Stimulated activated naive CD8-positive, alpha-beta T cell treated with anti-CD3 and anti-CD28 coated beads, Interleukin-15, Interleukin-2, amounts not matched to agents 100 U/mL and 50 U/mL, for 24 hours (primary cell): ENCODE measurements around the gene ADGRG6.

ENCODE experiments used
- ATAC-seq: fragments of 150-1000 bp; cut with Tn5 transposase; one replicate; pipeline ENCODE4 v1.10.0; 2021
- DNase-seq: peaks from one replicate; pipeline ENCODE4 v3.0.0; 2021

The ADGRG6 gene

DNA sequence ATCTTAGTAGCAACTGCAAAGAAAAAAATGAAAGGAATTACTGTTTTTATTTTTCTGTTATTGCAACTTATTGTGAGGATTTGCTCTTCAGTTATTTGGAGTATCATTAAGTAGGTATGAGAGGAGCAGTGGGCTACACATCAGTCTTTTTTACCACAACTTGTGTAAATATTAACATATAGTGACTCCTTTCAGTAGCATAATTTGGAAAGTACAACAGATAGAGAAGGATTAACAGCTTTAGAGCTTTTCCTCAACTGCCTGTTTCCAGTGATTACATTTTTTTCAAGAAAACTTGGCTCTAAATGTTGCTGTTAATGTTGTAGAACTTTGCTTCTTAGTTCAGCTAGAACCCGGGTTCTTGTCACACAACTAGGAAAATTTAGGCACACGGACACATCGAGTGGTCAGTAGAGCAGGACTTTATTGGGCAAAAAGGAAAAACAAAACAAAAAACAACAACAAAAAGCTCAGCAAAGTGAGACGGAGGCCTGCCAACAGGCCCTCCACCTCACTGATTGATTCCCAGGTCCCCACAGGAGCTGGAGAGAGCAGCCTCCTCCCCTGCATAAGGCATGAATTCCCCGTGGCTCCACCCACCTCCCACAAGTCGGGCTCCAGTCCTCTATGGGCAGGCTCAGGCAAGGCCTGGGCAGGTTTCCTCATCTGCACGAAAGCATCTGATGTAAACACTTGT lies 75.1 kb downstream of the ADGRG6 start:
- ATAC-seq (no peak), DNase-seq (no peak)

DNA sequence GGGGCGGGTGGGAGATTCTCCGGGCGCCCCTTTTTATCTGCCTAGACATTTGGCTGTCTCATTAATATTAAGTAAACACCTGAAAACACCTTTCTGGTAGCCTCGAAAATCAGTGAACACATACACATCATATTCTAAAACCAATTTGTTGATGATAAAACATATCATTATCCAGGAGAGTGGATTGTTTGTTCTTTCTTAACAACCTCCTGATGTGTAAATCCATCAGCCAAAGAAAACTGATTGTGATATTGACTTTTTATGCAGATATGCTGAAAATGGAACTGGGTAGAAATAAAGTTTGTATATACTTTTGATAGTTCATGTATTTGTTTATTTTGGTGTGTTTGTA lies 75.7 kb downstream of the ADGRG6 start:
- ATAC-seq (no peak), DNase-seq (no peak)

DNA sequence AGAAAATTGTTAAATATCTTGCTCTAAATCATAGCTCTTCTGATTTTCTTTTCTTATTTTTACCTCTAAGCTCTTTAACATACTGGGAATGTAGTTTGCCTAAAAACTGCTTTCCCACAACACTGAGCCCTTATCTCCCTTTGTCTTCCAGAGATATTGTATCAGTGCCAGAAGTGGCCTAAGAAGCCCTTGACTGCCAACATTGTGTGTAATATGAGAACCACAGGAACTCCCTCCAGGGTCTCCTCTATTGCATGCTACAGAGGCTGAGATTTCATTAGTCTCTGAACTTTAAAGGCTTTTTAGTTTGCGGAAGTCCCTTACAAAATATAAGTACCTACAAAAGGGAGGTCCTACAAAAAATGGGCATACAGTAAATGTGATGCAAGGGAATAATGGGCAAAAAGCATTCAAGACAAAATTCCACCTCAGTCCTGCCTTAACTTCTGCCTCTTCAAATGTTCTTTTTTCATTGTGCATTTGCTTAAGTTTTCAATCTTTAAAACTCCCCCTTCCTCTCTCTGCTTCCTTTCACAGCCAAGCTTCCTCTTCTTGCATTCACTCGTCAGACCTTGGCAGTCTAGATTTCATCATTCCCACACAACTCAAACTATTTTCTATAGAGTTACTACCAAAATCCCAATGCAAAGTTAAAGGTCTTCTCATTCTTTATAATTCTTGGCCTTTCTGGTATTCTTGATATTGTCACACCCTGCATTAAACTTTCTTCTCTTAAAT lies 76.5 kb downstream of the ADGRG6 start:
- ATAC-seq (no peak), DNase-seq (no peak)

DNA sequence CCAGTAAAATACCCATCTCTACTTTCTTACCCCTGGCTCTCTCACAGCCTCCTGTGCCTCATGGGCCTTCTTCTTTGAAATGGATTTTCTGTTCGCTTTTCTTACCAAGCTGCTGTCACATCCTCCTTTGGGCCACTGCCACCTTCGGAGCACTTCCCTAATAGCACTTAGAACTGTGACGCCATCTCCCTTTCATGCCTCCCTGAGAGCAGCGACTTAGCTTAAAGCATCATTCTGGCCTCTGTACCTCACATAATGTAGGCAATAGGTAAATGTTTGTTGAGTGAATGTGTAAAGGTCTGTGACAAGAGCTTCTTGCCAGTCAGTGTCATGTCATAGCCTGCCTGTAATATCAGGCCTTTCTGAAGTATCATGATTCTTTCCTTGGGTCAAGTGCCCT lies 78.8 kb downstream of the ADGRG6 start:
- DNase-seq (no peak), ATAC-seq (no peak)

DNA sequence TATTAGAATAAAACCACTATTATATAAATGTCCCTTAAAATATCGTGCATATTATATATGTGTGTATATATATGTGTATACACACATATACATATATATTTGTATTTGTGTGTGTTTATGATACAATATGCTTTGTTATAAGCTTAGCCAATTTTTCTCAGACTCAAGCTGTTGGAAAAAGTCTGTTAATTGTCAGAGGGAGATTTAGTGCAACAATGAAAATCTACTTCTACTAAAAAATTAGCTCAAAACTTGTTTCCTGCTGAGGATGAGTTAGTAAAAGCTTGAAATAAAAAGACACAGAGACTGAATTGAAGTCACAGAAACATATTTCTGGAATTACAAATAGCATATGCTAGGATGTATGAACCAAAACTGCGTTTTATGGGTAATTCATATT lies 79.4 kb downstream of the ADGRG6 start:
- ATAC-seq (no peak), DNase-seq (no peak)

DNA sequence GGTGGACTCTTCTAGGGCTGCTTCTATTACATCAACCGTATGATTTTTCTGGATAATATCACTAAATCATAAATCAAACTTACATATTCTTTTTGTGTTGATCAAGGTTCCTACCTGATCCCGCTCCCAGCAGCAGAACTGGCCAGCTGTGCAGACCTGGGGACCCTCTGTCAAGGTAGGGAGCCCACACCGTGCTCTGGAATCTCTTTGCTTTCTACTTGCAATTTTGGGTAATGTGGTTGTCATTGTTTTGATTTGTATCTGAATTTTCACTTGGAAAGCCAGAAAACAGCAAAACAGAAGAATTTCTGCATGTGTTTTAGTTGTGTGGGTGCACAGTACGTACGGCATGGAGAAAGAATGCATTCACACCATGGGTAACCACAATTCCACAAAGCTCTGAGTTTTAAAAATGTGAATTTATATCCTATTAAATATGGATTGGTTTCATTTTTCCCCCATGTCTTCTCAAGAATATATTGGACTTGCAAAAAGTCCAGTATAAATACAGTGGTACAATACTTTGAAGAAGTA lies 80.1 kb downstream of the ADGRG6 start:
- no peak for DNase-seq
- no peak for ATAC-seq

DNA sequence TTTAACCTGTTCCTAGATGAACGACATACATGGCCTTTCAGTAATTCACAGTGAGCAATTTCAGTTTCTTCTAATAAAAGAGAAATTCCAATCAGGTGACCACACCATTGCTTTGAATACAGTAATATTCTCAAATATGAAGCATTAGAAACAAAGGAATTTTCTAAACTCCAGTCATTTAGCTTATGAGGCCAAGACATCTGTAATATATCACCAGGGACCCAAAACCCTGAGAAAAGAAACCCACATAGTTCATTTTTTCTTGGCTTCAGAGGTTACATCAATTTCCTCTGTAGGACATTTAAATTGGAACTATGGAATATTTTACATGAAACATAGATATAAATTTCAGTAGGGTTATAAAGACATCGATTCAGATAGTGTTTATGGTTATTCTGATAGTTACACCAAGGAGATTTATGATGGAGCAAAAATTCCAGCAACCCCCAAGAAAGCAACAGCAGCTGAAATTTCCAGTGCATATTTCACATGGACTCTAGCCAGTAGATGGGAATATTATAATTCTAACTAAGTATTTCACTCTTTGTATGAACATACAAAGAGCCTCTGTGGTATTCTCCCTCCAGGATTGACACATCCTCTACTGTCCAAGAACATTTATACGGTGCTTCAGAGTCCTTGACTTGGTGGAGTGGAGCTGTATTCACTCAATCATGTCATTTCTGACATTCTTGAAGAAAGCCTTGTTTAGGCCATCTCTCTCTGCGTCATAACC lies 82.9 kb downstream of the ADGRG6 start:
- DNase-seq (no peak), ATAC-seq (no peak)

DNA sequence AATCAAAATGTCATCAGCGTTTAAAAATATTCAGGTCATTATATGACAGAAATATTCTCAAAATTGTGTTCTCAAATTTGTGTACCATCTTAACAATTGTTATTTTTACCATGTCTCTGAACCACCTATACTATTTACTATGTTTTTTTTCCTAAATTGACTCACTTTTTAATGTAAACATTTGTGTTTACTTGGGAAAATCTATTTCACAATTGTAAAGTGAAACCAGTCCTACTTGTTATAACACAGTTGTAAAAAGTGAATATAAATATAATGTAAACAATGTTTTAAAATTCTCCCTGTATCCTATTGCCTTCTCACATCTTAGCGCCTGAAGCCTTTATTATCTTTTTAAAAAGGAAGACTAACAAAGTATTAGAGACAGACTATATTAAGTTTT lies 83.5 kb downstream of the ADGRG6 start:
- ATAC-seq (no peak), DNase-seq (no peak)

DNA sequence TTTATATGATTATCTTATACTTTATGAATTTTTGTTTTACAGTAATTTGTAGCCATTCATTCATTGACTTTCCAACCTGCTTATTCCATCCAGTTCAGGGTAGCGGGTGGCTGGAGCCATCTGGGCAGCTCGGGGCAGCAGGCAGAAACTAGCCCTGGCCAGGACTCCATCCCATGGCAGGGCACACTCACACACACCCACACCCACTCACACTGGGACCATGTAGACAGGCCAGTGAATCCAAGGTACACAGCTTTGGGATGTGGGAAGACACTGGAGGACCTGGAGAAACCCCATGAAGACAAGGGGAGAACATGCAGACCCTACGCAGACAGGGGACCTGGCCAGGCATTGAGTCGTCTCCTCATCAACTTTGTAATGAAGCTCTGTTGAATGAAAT lies 84.8 kb downstream of the ADGRG6 start:
- ATAC-seq (no peak), DNase-seq (no peak)

DNA sequence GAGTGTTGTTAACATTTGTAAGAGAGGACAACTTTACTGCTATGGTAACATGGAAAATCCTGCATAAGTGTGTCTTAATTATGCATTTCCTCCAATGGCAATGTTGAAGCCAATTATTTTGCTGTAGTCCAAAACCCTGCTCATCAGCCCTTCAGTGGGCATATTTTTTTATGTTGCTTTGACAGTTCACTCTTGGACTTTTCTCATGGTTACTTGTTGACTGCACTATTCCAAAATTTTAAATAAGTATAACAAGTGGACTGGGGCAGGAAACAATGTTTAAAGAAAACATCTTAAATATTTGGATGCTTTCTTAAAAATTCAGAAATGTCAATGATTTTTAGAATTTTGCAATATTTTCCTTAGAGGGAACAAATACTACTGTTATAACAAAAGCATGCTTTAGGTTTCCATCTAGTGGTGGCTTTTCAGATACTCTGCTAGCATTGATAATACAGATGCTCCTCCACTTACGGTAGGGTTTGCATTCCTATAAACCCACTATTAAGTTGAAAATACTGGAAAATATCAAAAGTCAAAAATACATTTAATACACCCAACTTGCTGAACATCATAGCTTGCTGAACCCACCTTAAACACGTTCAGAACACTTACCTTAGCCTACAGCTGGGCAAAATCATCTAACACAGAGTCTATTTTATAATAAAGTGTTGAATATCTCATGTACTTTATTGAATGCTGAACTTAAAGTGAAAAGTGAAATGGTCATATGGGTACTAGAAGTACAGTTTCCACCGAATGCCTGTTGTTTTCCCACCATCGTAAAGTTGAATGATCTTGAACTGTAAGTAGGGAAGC lies 86.4 kb downstream of the ADGRG6 start:
- ATAC-seq: no peak
- no peak for DNase-seq

DNA sequence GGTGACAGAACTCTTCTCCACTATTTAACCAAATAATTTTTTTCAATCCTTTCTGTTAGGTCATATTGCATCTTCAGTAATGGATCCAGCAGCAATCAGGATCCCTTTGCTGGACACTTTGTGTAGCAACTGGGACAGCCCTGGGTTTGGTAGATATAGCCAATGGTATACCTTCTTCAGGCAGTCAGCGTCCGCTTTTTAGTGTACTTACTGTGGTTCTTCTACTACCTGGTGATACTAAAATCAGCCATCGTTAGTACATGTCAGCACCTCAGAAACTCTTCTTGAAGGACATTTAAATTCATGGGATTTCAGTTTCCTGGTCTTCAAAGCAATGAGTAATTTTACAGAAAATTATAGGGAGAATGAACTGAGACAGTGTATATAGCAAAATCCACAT lies 93.5 kb downstream of the ADGRG6 start:
- DNase-seq: no peak
- ATAC-seq: peak; percentile 33

DNA sequence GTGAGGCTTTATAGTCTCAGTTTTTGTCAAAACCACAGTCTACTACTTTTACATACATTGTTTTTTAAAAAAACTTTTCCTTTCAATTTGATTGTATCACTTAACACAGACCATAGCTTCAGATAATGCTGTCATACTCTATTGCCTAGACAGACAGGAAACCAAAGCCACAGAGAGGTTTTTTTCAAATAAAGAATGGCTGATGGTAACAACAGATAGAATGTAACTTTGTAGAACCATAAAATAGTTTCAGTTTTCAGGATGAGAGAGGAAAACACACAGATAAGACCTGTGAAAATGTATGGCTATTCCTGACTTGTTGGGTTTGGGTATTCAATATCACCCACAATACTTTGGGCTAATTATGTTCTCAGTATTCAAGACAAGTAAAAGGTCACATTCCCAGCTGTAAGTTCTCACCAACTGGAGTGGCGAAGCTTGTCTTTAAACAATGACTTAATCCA lies 94.0 kb downstream of the ADGRG6 start:
- DNase-seq: no peak
- ATAC-seq: peak; percentile 96

DNA sequence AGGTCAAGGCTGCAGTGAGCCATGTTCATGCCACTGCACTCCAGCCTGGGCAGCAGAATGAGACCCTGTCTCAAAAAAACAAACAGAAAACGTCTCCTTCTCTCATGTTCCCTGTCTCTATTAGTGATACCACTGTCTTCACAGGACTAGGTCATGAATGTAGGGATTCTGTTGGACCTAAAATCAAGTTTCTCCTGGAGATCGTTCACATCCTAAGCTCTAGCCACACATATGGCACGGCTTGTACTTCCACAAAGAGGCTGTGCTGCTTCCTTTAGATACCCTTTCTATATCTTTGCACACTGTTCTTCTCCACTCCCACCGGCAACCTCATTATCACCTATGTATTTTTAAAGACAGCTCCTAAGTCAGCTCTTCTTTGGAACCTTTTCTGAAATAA lies 96.5 kb downstream of the ADGRG6 start:
- DNase-seq (no peak), ATAC-seq (no peak)

DNA sequence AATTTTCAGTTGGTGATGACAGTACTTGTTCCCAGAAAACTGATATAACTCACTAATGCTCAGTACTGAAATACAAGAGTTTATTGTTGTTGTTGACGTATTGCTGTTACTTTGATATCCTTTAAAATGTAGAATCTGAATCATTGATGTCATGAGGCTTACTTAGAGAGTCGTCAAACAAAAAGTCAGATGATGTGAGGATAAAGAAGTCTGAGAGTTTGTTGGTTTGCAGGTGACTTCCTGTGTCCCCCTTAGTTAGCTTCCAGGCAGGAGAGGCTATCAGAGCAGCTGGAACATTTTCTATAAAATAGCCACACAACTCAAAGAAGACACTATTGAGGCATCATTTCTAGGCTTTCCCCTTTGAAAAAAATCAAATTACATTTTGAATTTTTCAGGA lies 97.9 kb downstream of the ADGRG6 start:
- ATAC-seq (no peak), DNase-seq (no peak)

DNA sequence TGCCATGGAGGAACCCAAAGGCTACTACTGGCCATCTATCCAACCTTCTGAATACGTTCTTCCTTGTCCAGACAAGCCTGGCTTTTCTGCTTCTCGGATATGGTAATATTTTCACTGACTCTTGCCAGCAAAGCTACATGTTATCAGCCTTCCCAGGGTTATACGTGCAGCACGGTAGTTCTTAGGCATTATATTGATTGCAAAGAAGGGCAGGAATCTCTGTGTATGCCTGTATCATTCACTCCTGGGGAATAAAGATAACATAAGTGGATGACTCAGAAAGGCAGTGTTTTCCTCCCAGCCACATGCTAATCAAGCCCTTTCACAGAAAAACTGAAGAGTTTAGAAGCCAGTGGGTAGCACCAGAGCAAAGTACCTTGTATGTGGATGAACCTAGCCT lies 98.7 kb downstream of the ADGRG6 start:
- ATAC-seq (no peak), DNase-seq (no peak)

DNA sequence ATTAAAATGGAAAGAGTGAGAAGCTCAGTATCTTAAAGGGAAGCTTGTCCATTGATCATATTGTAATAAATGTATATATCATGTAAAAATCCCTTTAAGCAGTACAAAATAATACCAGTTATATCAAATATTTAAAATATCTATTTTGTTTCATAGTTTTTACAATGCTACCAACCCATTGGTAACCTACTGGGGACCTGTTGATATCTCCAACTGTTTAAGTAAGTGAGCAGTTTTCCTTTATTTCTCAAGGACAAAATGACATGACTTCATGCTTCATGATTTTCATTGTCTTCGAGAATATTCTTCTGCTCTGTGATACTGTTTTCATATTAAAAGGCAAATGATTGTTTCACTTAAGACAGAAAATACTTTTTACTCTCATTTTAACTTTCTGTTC lies 100.0 kb downstream of the ADGRG6 start:
- DNase-seq: no peak
- ATAC-seq: no peak

DNA sequence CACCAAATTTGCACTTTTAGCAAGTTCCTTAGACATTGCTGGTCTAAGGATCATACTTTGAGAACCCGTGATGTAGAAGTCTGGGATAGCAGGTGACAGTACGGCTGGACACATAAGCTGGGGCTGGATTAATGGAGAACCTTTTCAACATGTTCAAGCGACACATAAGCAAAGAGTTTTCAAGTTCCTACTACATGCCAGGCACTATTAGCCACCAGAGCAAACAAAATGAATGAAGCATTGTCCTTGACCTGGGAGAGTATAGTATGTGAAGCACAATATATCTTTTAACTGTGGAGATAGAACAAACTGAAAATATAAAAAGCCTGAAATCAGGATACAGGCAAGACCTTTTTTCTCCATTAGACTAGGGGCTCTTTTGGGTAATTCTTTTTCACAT lies 102.9 kb downstream of the ADGRG6 start:
- no peak for DNase-seq

DNA sequence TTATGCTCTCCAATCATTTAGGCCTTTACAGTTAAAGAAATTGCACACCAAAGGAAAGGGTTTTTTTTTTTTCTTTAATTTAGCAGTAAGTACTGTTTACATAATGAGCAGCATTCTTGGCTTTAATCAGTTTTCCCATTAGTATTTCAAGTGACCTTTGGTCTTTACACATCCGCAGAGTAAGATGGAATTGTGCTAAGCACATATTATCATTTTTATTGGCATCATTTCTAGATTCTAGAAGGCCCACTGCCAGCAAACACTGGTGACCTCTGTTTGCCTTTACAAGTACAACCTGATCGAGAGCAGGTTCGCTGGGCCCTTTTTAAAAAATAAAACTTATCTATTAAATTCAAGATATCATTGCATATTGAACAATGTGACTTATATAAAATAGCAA lies 104.3 kb downstream of the ADGRG6 start:
- ATAC-seq (no peak), DNase-seq (no peak)

More for the DNA sequence above, 102.9 kb downstream of the ADGRG6 start:
- no peak for ATAC-seq

DNA sequence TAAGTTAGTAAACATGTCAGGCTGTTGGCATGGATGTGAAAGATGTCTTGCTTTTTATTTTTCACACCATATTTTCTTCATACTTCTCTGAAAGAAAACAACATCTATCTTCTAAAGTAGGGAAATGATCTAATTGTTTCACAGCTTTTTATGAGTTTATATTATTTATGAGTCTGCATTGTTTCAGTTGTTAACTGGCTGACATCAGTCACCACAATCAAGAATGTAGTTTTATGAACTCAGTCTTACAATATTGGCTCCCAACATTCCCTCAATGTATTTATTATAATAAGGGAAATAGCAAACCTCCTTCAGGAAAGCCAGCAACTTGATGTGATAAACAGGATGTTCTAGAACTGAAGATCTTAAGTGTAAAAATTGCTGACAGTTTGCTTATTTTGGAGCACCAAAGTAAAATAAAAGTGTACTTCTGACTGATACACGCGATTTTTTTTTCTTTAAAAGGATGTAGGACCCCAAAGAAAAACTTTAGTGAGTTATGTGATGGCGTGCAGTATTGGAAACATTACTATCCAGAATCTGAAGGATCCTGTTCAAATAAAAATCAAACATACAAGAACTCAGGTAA lies 106.0 kb downstream of the ADGRG6 start:
- DNase-seq (no peak), ATAC-seq (no peak)

DNA sequence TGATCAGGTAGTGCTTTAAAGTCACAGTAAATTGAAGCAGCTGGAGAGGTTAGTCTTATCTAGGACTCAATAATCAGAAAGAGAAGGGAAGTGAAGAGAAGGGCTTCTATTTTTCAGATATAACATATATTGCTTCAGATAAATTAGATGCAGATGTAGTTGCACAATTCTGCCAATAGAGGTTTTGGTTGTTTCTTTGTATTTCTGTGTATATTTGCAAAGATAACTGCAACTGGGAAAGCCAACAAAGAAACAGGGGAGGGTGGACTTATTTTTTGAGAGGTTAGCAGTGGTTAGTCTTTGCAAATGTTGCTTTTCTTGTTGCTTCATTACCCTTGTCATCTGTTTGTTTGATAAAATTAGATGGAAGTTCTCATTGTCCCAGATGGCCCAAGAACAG lies 106.6 kb downstream of the ADGRG6 start:
- no peak for ATAC-seq
- no peak for DNase-seq

DNA sequence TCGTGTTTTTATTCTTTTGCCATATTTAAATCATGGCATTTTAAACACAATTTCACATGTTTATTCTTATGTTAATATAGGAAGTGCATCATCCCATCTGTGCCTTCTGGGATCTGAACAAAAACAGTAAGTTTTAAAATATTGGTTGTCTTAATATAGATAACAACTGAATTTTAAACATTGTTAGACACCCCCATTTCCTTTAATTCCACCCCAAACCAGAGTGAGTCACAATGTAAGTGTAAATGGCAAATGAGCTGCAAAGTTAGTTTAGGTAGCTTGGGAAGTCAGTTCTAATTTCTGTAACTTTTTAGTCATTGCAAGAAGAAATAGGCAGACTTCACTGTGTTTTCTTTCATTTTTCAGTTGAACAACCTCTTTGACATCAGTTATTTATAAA lies 108.0 kb downstream of the ADGRG6 start:
- ATAC-seq: no peak
- no peak for DNase-seq

DNA sequence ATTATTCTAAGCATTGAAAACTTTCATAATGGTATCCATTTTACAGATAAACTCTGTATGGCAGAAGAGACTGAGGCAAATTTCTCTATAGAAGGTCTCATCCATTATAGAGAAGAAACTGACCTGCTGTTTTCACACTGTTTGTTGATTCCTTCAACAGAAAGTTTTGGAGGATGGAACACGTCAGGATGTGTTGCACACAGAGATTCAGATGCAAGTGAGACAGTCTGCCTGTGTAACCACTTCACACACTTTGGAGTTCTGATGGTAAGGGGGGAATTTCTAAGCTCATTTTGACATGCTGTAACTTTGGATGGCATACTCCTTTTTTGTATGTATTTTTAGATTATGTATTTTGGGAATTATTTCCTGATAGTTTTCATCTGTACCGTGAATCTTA lies 109.3 kb downstream of the ADGRG6 start:
- no peak for DNase-seq
- no peak for ATAC-seq
